A673 (cell line): Measurements from ENCODE around the gene ITGB1BP2.
"Not testable (repeated sequence)": the region's sequence is repeated elsewhere in the genome, so short reads cannot be mapped to it uniquely, and the experiment has no call there.

Experiments
- EZH2 ChIP-seq: fragments of 200-600 bp; sonication (generic); IDR thresholded peaks from 2 replicates; pipeline ENCODE4 v1.6.1; 2017; ENCODE audit warnings: borderline replicate concordance, low read depth, mild to moderate bottlenecking, mixed read lengths, antibody characterized with exemption, low read length; ENCODE audit not compliant: poor library complexity, severe bottlenecking
- TF ChIP-seq, protein P1 (sequence below): fragments of 300-800, 200-600 bp; sonication (generic); conservative IDR thresholded peaks from 2 replicates; pipeline ENCODE4 v1.5.1; 2017; ENCODE audit warnings: low read depth, mild to moderate bottlenecking, antibody characterized with exemption, low read length, moderate library complexity, mixed read lengths

DNA sequence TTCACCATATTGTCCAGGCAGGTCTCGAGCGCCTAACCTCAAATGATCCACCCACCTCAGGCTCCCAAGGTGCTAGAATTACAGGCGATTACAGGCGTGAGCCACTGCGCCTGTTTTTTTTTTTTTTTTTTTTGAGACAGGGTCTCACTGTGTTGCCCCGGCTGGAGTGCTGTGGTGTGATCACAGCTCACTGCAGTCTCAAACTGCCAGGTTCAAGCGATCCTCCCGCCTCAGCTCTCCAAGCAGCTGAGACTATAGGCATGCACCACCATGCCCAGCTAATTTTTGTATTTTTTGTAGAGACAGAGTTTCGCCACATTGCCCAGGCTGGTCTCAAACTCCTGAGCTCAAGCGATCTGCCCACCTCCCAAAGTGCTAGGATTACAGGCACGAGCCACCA lies 22.9 kb downstream of the ITGB1BP2 start:
- TF ChIP-seq, protein P1, sequence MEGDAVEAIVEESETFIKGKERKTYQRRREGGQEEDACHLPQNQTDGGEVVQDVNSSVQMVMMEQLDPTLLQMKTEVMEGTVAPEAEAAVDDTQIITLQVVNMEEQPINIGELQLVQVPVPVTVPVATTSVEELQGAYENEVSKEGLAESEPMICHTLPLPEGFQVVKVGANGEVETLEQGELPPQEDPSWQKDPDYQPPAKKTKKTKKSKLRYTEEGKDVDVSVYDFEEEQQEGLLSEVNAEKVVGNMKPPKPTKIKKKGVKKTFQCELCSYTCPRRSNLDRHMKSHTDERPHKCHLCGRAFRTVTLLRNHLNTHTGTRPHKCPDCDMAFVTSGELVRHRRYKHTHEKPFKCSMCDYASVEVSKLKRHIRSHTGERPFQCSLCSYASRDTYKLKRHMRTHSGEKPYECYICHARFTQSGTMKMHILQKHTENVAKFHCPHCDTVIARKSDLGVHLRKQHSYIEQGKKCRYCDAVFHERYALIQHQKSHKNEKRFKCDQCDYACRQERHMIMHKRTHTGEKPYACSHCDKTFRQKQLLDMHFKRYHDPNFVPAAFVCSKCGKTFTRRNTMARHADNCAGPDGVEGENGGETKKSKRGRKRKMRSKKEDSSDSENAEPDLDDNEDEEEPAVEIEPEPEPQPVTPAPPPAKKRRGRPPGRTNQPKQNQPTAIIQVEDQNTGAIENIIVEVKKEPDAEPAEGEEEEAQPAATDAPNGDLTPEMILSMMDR, result not testable (repeated sequence)
- not testable (repeated sequence) for TF ChIP-seq EZH2
